Measurements from ENCODE around the gene ISG15. TPM values are rescaled to one million over a fixed set of nuclear protein-coding genes. Genes with fewer than 3 reads are reported as not detected.

The ISG15 gene
- total RNA-seq (62.3 and 86.0 TPM in 2 replicates), polyA plus RNA-seq (88.5 and 89.6 TPM in 2 replicates)

DNA sequence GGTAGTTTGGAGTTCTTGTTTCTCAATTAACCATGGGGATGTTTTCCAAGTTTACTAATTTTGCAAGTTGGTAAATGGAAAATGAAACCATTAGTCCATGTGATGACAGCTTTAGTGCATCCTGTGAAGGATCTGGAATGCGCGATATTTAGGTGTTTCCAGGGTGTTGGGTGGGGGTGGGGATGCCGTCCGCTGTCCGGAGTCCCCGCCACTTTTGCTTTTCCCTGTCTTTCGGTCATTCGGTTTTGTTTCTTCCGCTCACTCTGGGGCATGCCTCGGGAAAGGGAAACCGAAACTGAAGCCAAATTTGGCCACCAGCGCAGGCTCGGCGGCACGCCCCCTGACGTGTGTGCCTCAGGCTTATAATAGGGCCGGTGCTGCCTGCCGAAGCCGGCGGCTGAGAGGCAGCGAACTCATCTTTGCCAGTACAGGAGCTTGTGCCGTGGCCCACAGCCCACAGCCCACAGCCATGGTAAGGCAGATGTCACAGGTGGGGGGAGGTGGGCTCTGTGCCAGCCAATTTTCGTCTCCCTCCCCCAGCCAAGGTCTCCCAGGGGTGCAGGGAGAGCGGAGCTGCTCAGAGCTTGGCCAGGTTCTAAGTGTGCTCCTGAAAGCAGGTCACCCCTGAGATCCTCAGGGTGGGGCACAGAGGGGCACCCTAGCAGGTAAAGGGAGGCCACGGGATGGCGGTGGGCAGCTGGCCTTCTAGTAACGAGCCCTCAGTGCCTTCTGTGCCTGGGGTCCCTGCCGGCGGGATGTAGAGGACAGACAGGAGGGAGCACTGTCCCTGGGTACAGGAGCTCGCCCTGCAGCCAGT lies at the start of gene ISG15:
Gene ISG15 (plus strand): TSS at position 393 of the 817 bp plus-strand sequence. CDS start 77 bp downstream, at position 470.
- 9% methylated on average over 29 of the region's 30 CpGs for WGBS (ENCODE audit: low lambda C conversion rate, missing lambda C conversion rate)
- no peaks in the 10 kb centered on the region for H4K20me1 ChIP-seq (ENCODE audit: insufficient read depth, poor library complexity, severe bottlenecking)
- peak within 1 kb of the TSS; percentile 53 for H2AFZ ChIP-seq
- peak within 1 kb of the TSS; percentile 72 for H3K27ac ChIP-seq
- DNase-seq (ENCODE audit: low spot score), result peak; percentile 89
- H3K9me2 ChIP-seq (replicated peaks; ENCODE audit: insufficient read depth), result no peaks in the 10 kb centered on the region
- H3K36me3 ChIP-seq (replicated peaks; ENCODE audit: insufficient read depth, low read depth), result no peaks in the 10 kb centered on the region
- H3K4me2 ChIP-seq, result peak within 1 kb of the TSS; percentile 96
- H3K27me3 ChIP-seq, result no peaks in the 10 kb centered on the region
- TF ChIP-seq EZH2phosphoT487 (IDR thresholded peaks at IDR 0.05; ENCODE audit: low read depth, severe bottlenecking, unreplicated experiment) (no peak), CTCF (IDR thresholded peaks at IDR 0.05; ENCODE audit: poor library complexity) (no peak), EZH2 (IDR thresholded peaks at IDR 0.05; ENCODE audit: borderline replicate concordance) (no peak)
- no peaks in the 10 kb centered on the region for H3K79me2 ChIP-seq
- no peaks in the 10 kb centered on the region for H3K9me3 ChIP-seq (ENCODE audit: low read depth)
- H3K4me3 ChIP-seq, result peak within 1 kb of the TSS; percentile 28
- peaks cover 7% of the 10 kb centered on the region for H3K4me1 ChIP-seq (ENCODE audit: insufficient read depth)

GRCh38 chr1:963746-964525 lies 49.4 kb upstream of the ISG15 start:
- Histone ChIP-seq H3K27ac (no peak overlapping the region), H3K79me2 (peaks cover under 1% of the 10 kb centered on the region), H3K9me3 (ENCODE audit: low read depth) (no peaks in the 10 kb centered on the region), H3K4me3 (no peak overlapping the region), H3K9me2 (replicated peaks; ENCODE audit: insufficient read depth) (no peaks in the 10 kb centered on the region), H3K27me3 (no peaks in the 10 kb centered on the region), H3K4me2 (no peak overlapping the region), H2AFZ (no peak overlapping the region), H3K4me1 (ENCODE audit: insufficient read depth) (peaks cover 13% of the 10 kb centered on the region), H3K36me3 (replicated peaks; ENCODE audit: insufficient read depth, low read depth) (no peaks in the 10 kb centered on the region), H4K20me1 (ENCODE audit: insufficient read depth, poor library complexity, severe bottlenecking) (no peaks in the 10 kb centered on the region)
- 95% methylated on average over 29 of the region's 47 CpGs for WGBS (ENCODE audit: low lambda C conversion rate, missing lambda C conversion rate)
- no peak for DNase-seq (ENCODE audit: low spot score)
- TF ChIP-seq EZH2 (IDR thresholded peaks at IDR 0.05; ENCODE audit: borderline replicate concordance) (no peak), CTCF (IDR thresholded peaks at IDR 0.05; ENCODE audit: poor library complexity) (no peak), EZH2phosphoT487 (IDR thresholded peaks at IDR 0.05; ENCODE audit: low read depth, severe bottlenecking, unreplicated experiment) (no peak)

DNA sequence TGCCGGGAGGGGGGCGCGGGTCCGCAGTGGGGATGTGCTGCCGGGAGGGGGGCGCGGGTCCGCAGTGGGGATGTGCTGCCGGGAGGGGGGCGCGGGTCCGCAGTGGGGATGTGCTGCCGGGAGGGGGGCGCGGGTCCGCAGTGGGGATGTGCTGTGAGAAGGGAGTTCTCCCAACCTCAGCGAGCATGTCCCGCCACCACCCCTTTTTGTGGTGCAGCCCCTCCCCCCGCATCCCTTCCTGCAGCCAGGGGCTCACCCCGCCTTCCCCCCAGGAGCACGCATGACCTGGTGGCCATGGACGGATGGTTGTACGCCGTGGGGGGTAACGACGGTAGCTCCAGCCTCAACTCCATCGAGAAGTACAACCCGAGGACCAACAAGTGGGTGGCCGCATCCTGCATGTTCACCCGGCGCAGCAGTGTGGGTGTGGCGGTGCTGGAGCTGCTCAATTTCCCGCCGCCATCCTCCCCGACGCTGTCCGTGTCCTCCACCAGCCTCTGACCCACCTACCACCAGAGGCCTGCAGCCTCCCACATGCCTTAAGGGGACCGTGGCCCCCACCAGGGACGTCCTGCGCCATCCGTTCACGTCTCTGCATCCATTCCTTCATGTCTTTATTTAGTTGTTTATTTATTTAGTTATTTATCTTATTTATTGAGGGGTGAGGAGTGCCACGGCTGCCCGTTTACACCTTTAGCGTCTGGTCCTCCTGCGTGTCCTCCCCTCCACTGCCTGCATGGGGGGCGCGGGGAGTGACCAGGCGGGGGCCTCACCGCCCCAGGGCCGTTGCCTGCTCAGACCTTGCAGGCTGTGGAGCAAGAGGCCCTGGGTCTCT lies 48.4 kb upstream of the ISG15 start:
- Histone ChIP-seq H3K27ac (no peak overlapping the region), H3K4me2 (no peak overlapping the region), H3K36me3 (replicated peaks; ENCODE audit: insufficient read depth, low read depth) (no peaks in the 10 kb centered on the region), H4K20me1 (ENCODE audit: insufficient read depth, poor library complexity, severe bottlenecking) (no peaks in the 10 kb centered on the region), H2AFZ (no peak overlapping the region), H3K4me3 (no peak overlapping the region), H3K27me3 (no peaks in the 10 kb centered on the region), H3K9me2 (replicated peaks; ENCODE audit: insufficient read depth) (no peaks in the 10 kb centered on the region), H3K9me3 (ENCODE audit: low read depth) (no peaks in the 10 kb centered on the region), H3K79me2 (no peaks in the 10 kb centered on the region), H3K4me1 (ENCODE audit: insufficient read depth) (peaks cover 13% of the 10 kb centered on the region)
- TF ChIP-seq CTCF (IDR thresholded peaks at IDR 0.05; ENCODE audit: poor library complexity), result no peak
- TF ChIP-seq EZH2phosphoT487 (IDR thresholded peaks at IDR 0.05; ENCODE audit: low read depth, severe bottlenecking, unreplicated experiment), result no peak
- TF ChIP-seq EZH2 (IDR thresholded peaks at IDR 0.05; ENCODE audit: borderline replicate concordance), result no peak
- no peak for DNase-seq (ENCODE audit: low spot score)
- 96% methylated on average over 24 of the region's 51 CpGs for WGBS (ENCODE audit: low lambda C conversion rate, missing lambda C conversion rate)

Measured in hepatocyte (in vitro differentiated cells).